Right atrium auricular region (tissue), 2 donors: ENCODE data around the gene CSNK1A1L. TPM values are rescaled to one million over a fixed set of nuclear protein-coding genes. Genes with fewer than 3 reads are reported as not detected.

Experiments used
- DNase-seq: peaks from one replicate; pipeline ENCODE4 v3.0.0-alpha.2; 2019; ENCODE audit warnings: low spot score
- H3K27ac ChIP-seq, 2 donors: fragments of 200-600 bp; sonication (generic); 1 replicate in 1 of 2; 2 replicates in 1 of 2; pipeline ENCODE4 v1.5.1; 2016 to 2019
- H3K27me3 ChIP-seq, 2 donors: fragments of 200-600 bp; sonication (generic); one replicate each; pipeline versions ENCODE4 v1.5.1 to v1.6.0; 2017 to 2019
- H3K36me3 ChIP-seq: fragments of 200-600 bp; sonication (generic); one replicate; pipeline ENCODE4 v1.5.1; 2016
- H3K4me1 ChIP-seq, 2 donors: fragments of 200-600 bp; sonication (generic); one replicate each; pipeline versions ENCODE4 v1.5.1 to v1.6.0; 2017 to 2019
- H3K4me3 ChIP-seq, 2 donors: fragments of 200-600 bp; sonication (generic); 1 replicate in 1 of 2; 2 replicates in 1 of 2; pipeline ENCODE4 v1.5.1; 2017 to 2019; ENCODE audit warnings: mild to moderate bottlenecking in 1 of 2, moderate library complexity in 1 of 2
- H3K9me3 ChIP-seq, 2 donors: fragments of 200-600 bp; sonication (generic); one replicate each; pipeline ENCODE4 v1.5.1; 2019
- CTCF ChIP-seq, 2 donors: fragments of 200-600 bp; sonication (generic); IDR thresholded peaks; one replicate each; pipeline ENCODE4 v1.5.1; 2019; ENCODE audit warnings: antibody characterized with exemption in 2 of 2
- total RNA-seq, 2 donors: library from RNA; depleted of rRNA; stranded (reverse); fragments of >200 nt; gene quantifications; one replicate each; pipeline ENCODE4 v1.1.0, GENCODE V29; 2016

The CSNK1A1L gene
- total RNA-seq, 2 donors from 2014 or later: not detected

- no peaks in the 10 kb centered on the region for H3K4me1 ChIP-seq
- no peak for DNase-seq
- H3K27ac ChIP-seq: no peak overlapping the region
- no peaks in the 10 kb centered on the region for H3K9me3 ChIP-seq
- no peaks in the 10 kb centered on the region for H3K36me3 ChIP-seq
- no peak overlapping the region for H3K4me3 ChIP-seq
- H3K27me3 ChIP-seq: no peaks in the 10 kb centered on the region
- TF ChIP-seq CTCF (IDR thresholded peaks at IDR 0.05): no peak
Observed at GRCh38 chr13:37094099-37094498, 11.4 kb downstream of the CSNK1A1L start.

- TF ChIP-seq CTCF (IDR thresholded peaks at IDR 0.05): no peak
Observed at GRCh38 chr13:37091835-37092234, 13.6 kb downstream of the CSNK1A1L start.

GRCh38 chr13:37090912-37091311 is 14.6 kb downstream of the CSNK1A1L start:
- no peaks in the 10 kb centered on the region for H3K9me3 ChIP-seq
- no peaks in the 10 kb centered on the region for H3K4me1 ChIP-seq
- H3K27me3 ChIP-seq: no peaks in the 10 kb centered on the region
- H3K4me3 ChIP-seq: no peak overlapping the region
- no peak for DNase-seq
- no peaks in the 10 kb centered on the region for H3K36me3 ChIP-seq
- TF ChIP-seq CTCF (IDR thresholded peaks at IDR 0.05): no peak
- H3K27ac ChIP-seq: no peak overlapping the region

More at GRCh38 chr13:37091835-37092234, 13.6 kb downstream of the CSNK1A1L start:
- Histone ChIP-seq H3K9me3 (no peaks in the 10 kb centered on the region), H3K4me3 (no peak overlapping the region), H3K4me1 (no peaks in the 10 kb centered on the region), H3K36me3 (no peaks in the 10 kb centered on the region), H3K27me3 (no peaks in the 10 kb centered on the region), H3K27ac (no peak overlapping the region)
- DNase-seq: no peak

- no peaks in the 10 kb centered on the region for H3K9me3 ChIP-seq
- H3K27me3 ChIP-seq: no peaks in the 10 kb centered on the region
- no peak for DNase-seq
- no peak overlapping the region for H3K27ac ChIP-seq
- H3K4me1 ChIP-seq: no peaks in the 10 kb centered on the region
- no peaks in the 10 kb centered on the region for H3K36me3 ChIP-seq
- H3K4me3 ChIP-seq: no peak overlapping the region
- TF ChIP-seq CTCF (IDR thresholded peaks at IDR 0.05): no peak
Observed at GRCh38 chr13:37089495-37089894, 16.0 kb downstream of the CSNK1A1L start.

- Histone ChIP-seq H3K4me3 (no peak overlapping the region), H3K27ac (no peak overlapping the region)
- no peak for TF ChIP-seq CTCF (IDR thresholded peaks at IDR 0.05)
Observed at GRCh38 chr13:37087486-37087885, 18.0 kb downstream of the CSNK1A1L start.

GRCh38 chr13:37085606-37086005 is 19.9 kb downstream of the CSNK1A1L start:
- H3K4me3 ChIP-seq: no peak overlapping the region
- TF ChIP-seq CTCF (IDR thresholded peaks at IDR 0.05): no peak
- no peaks in the 10 kb centered on the region for H3K9me3 ChIP-seq
- H3K27ac ChIP-seq: no peak overlapping the region
- no peaks in the 10 kb centered on the region for H3K36me3 ChIP-seq
- H3K4me1 ChIP-seq: no peaks in the 10 kb centered on the region
- no peaks in the 10 kb centered on the region for H3K27me3 ChIP-seq
- DNase-seq: no peak

More at GRCh38 chr13:37087486-37087885, 18.0 kb downstream of the CSNK1A1L start:
- Histone ChIP-seq H3K9me3 (no peaks in the 10 kb centered on the region), H3K27me3 (no peaks in the 10 kb centered on the region), H3K4me1 (no peaks in the 10 kb centered on the region), H3K36me3 (no peaks in the 10 kb centered on the region)
- no peak for DNase-seq
